Pancreas (tissue), 10 donors: Measurements from ENCODE around the gene EVA1B. TPM values are rescaled to one million over a fixed set of nuclear protein-coding genes. Genes with fewer than 3 reads are reported as not detected.

Source experiments
- ATAC-seq, 4 donors: fragments of 200-7000 bp; cut with Tn5 transposase; one replicate each; pipeline versions ENCODE4 v1.8.0 to v1.9.1; 2020; ENCODE audit warnings: mild to moderate bottlenecking in 4 of 4, moderate library complexity in 4 of 4
- DNase-seq, 6 donors: peaks; one replicate each; pipeline ENCODE4 v3.0.0-alpha.2; 2020
- FAIRE-seq: peaks from 2 replicates; lab custom pipeline; 2012; peaks lifted over from hg19 to GRCh38; lab: Jason Lieb, UNC
- H3K27ac ChIP-seq, 4 donors: fragments of 200-600 bp; sonication (generic); 1 replicate in 3 of 4; 2 replicates in 1 of 4; pipeline versions ENCODE4 v1.5.0 to v1.8.0; 2020
- H3K27me3 ChIP-seq, 4 donors: fragments of 200-600 bp; one replicate each; pipeline ENCODE4 v1.8.0; 2021
- H3K36me3 ChIP-seq, 3 donors: fragments of 200-600 bp; sonication (generic) in 1 of 3; one replicate each; pipeline versions ENCODE4 v1.5.0 to v1.8.0; 2020 to 2021
- H3K4me1 ChIP-seq, 3 donors: fragments of 200-600 bp; one replicate each; pipeline ENCODE4 v1.8.0; 2021
- H3K4me3 ChIP-seq, 4 donors: fragments of 200-600 bp; sonication (generic) in 2 of 4; one replicate each; pipeline versions ENCODE4 v1.5.0 to v1.8.0; 2020 to 2021
- H3K9me3 ChIP-seq, 4 donors: fragments of 200-600 bp; one replicate each; pipeline ENCODE4 v1.8.0; 2021
- WGBS, 2 donors: extraction: QIAGEN DNeasy Blood & Tissue Kit; methylation state at CpG; one replicate each; pipeline ENCODE4 v1.1.7; 2013; 5-methylcytosine and 5-hydroxymethylcytosine counted together
- intact Hi-C, 3 donors: fragments of 100-400 bp; cut with DNase I; formaldehyde crosslinking; loops; one replicate each; pipeline versions ENCODE4 v1.11.1 to v1.14.2; 2022
- polyA plus RNA-seq, 2 donors: library from polyadenylated mRNA; stranded (reverse); fragments of 200-250 nt; gene quantifications; one replicate each; pipeline ENCODE4 v1.2.3, GENCODE V29; 2013
- total RNA-seq, 6 donors: library from RNA; stranded (reverse); fragmentation: NEBNext Ultra II Directional in 4 of 6; extraction: Animal tissue kit (Norgen Biotek cat#: 25700) in 4 of 6; gene quantifications; one replicate each; pipeline versions ENCODE4 v1.2.1 to v1.2.4, GENCODE V29; 2021 to 2023
- TF ChIP-seq, protein P1 (sequence below), 4 donors: fragments of 200-600 bp; sonication (generic) in 3 of 4; IDR thresholded peaks; one replicate each; pipeline versions ENCODE4 v1.5.0 to v1.8.0; 2021; ENCODE audit warnings: antibody characterized with exemption in 4 of 4
- donor health status: healthy with polysubstance abuse.
- donor health status: DM: no; HTN: no; CAD: no; lungs with moderate emphysema.
- donor health status: DM: no; HTN: no; CAD: no.
- donor health status: control.
- donor health status: control.
- donor health status: Bipolar disorder and iron deficiency.
- donor health status: DM: yes; HTN: yes; CAD: no.
- donor health status: DM: no; HTN: no; CAD: no.
- donor health status: DM: no; HTN: no; CAD: no.
- donor health status: DM: yes; HTN: yes; CAD: no.

The EVA1B gene
- total and polyA plus RNA-seq, 8 donors = 3.3 to 14.0 (median 6.6) TPM

DNA sequence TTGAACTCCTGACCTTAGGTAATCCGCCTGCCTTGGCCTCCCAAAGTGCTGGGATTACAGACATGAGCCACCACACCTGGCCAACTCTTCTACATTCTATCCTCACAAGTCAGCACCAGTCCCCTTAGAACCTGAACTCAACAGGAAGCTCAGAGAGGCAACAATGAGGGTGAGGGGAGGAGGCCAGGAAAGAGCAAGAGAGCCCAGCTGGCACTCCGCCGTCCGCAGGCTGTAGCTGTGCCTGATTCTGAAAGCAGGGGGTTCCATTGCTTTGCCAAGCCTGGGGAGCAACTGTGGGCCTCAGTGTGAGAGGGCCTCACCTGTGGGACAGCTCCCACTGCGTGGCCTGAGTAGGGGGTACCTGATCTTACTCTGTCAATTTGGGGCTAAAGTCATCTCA lies 43.6 kb upstream of the EVA1B start:
- no peak overlapping the region for H3K4me3 ChIP-seq
- H3K4me1 ChIP-seq = peaks cover 0 to 6% (median 0%) of the 10 kb centered on the region in 3 donors
- peaks cover 0 to 8% (median 5%) of the 10 kb centered on the region in 3 donors for H3K36me3 ChIP-seq
- intact Hi-C loops = no loop called here
- H3K9me3 ChIP-seq = no peaks in the 10 kb centered on the region
- no peaks in the 10 kb centered on the region for H3K27me3 ChIP-seq
- ATAC-seq = no peak
- DNase-seq = peak in 1 of 6 donors; percentile 29
- no peak overlapping the region for H3K27ac ChIP-seq
- TF ChIP-seq, protein P1, sequence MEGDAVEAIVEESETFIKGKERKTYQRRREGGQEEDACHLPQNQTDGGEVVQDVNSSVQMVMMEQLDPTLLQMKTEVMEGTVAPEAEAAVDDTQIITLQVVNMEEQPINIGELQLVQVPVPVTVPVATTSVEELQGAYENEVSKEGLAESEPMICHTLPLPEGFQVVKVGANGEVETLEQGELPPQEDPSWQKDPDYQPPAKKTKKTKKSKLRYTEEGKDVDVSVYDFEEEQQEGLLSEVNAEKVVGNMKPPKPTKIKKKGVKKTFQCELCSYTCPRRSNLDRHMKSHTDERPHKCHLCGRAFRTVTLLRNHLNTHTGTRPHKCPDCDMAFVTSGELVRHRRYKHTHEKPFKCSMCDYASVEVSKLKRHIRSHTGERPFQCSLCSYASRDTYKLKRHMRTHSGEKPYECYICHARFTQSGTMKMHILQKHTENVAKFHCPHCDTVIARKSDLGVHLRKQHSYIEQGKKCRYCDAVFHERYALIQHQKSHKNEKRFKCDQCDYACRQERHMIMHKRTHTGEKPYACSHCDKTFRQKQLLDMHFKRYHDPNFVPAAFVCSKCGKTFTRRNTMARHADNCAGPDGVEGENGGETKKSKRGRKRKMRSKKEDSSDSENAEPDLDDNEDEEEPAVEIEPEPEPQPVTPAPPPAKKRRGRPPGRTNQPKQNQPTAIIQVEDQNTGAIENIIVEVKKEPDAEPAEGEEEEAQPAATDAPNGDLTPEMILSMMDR (IDR thresholded peaks at IDR 0.05) = no peak
- 82 to 88% methylated on average over 5 of the region's 5 CpGs for WGBS, 2 donors
- no peak for FAIRE-seq

DNA sequence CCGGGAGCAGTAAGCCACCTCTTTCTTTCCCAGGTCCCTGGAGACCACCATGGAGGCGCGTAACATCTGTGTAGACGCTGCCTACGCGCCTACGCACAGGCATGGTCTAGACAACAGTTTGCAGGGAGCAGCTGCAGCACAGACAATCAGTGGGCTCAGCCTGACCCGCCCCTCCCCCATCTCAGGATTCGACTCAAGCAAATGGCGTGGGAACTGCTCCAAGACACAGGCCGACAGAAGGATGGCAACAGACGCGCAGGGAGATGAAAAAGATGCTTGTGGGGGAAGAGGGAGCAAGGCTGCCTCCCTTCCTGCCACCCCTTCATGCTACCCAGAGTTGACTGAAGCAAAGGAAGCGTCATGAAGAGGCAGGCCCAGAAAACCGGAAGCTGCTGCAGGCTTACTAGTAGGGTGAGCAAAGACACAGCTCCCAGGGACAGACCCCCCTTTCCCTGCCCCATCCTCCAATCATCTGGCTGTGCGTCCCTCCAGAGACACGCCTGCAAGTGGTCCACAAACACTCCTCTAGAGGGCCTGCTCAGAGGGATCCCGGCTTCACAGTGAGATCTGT lies 42.7 kb upstream of the EVA1B start:
- DNase-seq (peak in 1 of 6 donors; percentile 37), ATAC-seq (peak in 2 of 4 donors; percentile 29 to 34), FAIRE-seq (no peak)
- H3K27me3 ChIP-seq = no peaks in the 10 kb centered on the region
- 72 to 78% methylated on average over 18 of the region's 18 CpGs for WGBS, 2 donors
- no peak overlapping the region for H3K4me3 ChIP-seq
- no peaks in the 10 kb centered on the region for H3K9me3 ChIP-seq
- H3K27ac ChIP-seq = peak overlapping the region in 1 of 4 donors; percentile 48
- intact Hi-C loops = no loop called here
- H3K4me1 ChIP-seq = no peaks in the 10 kb centered on the region
- peaks cover 0 to 9% (median 9%) of the 10 kb centered on the region in 3 donors for H3K36me3 ChIP-seq
- TF ChIP-seq, protein P1 (IDR thresholded peaks at IDR 0.05) = no peak

DNA sequence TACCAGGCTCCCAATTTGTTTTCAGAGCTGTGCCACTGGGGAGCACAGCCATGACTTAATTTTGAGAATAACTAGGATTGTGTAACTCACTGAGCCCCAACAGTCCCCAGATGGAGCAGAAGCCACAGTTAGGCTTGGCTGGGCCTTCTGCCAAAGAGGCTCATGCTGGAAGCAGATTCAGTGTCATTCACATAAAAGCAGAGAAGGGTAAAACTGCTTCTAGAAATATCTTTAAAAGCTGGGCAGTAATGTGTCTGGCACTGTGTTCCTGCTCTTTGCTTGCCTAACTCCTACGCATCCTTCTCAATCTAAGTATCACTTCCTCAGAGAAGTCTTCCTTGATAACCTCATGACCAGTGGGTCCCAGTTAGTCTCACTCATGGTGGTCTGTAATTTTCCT lies 41.9 kb upstream of the EVA1B start:
- DNase-seq = no peak
- intact Hi-C loops = no loop called here
- ATAC-seq = peak in 1 of 4 donors; percentile 41
- WGBS, 2 donors = 85 to 96% methylated on average over 1 of the region's 1 CpG
- TF ChIP-seq, protein P1 (IDR thresholded peaks at IDR 0.05) = no peak
- no peak for FAIRE-seq
- no peaks in the 10 kb centered on the region for H3K4me1 ChIP-seq
- H3K27me3 ChIP-seq = no peaks in the 10 kb centered on the region
- no peak overlapping the region for H3K4me3 ChIP-seq
- no peaks in the 10 kb centered on the region for H3K9me3 ChIP-seq
- H3K27ac ChIP-seq = peak overlapping the region in 2 of 4 donors; percentile 20 to 48
- peaks cover 0 to 9% (median 9%) of the 10 kb centered on the region in 3 donors for H3K36me3 ChIP-seq

DNA sequence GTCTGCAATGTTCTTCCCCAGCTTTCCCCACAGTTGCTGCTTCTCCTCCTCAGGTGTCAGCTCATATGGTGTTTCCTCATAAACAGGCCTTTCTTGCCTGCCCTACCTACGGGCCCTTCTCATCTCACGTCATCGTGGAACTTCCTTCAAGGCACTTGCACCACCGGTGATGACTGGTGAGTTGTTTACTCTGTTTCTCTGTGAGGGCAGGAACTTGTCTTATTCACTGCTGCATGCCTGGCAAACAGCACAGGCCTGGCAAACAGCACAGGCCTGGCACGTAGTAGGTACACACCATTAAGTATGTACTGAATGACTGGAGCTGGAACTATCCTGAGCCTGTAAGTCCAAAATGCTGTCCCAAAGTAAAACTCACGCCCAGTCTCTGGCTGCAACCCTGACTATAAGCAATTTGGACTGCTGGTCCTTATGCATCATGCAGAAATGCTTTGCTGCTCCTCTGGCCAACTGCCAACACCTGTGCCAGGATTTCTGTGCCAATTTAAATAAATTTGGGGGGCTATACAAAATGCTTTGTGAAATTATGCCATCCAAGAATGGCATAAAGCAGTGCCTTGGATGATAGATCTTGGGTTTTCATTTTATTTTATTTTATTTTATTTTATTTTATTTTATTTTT lies 36.6 kb upstream of the EVA1B start:
- 73 to 79% methylated on average over 6 of the region's 6 CpGs for WGBS, 2 donors
- Histone ChIP-seq H3K4me1 (no peaks in the 10 kb centered on the region), H3K9me3 (no peaks in the 10 kb centered on the region), H3K27me3 (no peaks in the 10 kb centered on the region), H3K27ac (no peak overlapping the region), H3K4me3 (no peak overlapping the region), H3K36me3 (peaks cover 0 to 33% (median 10%) of the 10 kb centered on the region in 3 donors)
- FAIRE-seq (no peak), DNase-seq (no peak), ATAC-seq (no peak)
- intact Hi-C loops = no loop called here
- TF ChIP-seq, protein P1 (IDR thresholded peaks at IDR 0.05) = no peak

DNA sequence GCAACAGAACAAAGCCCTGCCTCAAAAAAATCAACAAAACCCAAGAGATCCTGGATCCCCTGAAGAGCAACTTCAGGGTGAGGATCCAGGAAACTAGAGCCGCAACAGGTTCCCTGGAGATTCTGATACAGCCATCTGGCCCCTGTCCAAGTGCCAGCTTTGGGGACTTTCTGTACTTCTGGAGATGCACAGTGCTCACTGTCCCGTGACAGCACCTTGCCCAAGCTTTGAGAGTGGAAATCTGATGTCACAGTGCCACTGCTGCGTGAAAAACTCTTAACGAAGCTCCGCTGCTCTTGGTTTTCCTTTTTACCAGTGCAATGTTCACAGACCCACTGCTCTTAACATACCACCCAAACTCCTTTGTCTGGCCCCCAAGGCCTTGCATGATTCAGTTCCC lies 35.9 kb upstream of the EVA1B start:
- DNase-seq (no peak), FAIRE-seq (no peak), ATAC-seq (no peak)
- no peak overlapping the region for H3K4me3 ChIP-seq
- no peaks in the 10 kb centered on the region for H3K9me3 ChIP-seq
- peaks cover 2 to 40% (median 15%) of the 10 kb centered on the region in 3 donors for H3K36me3 ChIP-seq
- 91 to 96% methylated on average over 5 of the region's 5 CpGs for WGBS, 2 donors
- H3K4me1 ChIP-seq = no peaks in the 10 kb centered on the region
- no peaks in the 10 kb centered on the region for H3K27me3 ChIP-seq
- intact Hi-C loops = no loop called here
- H3K27ac ChIP-seq = no peak overlapping the region
- TF ChIP-seq, protein P1 (IDR thresholded peaks at IDR 0.05) = no peak
